Ecto neural progenitor cell (in vitro differentiated cells): ENCODE data around the gene STAP1.
"Not testable (repeated sequence)": the region's sequence is repeated elsewhere in the genome, so short reads cannot be mapped to it uniquely, and the experiment has no call there.

Experiments
- DNase-seq: peaks from one replicate; pipeline ENCODE4 v3.0.0-alpha.2; 2018; ENCODE audit warnings: low spot score

Gene STAP1, protein sequence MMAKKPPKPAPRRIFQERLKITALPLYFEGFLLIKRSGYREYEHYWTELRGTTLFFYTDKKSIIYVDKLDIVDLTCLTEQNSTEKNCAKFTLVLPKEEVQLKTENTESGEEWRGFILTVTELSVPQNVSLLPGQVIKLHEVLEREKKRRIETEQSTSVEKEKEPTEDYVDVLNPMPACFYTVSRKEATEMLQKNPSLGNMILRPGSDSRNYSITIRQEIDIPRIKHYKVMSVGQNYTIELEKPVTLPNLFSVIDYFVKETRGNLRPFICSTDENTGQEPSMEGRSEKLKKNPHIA

DNA sequence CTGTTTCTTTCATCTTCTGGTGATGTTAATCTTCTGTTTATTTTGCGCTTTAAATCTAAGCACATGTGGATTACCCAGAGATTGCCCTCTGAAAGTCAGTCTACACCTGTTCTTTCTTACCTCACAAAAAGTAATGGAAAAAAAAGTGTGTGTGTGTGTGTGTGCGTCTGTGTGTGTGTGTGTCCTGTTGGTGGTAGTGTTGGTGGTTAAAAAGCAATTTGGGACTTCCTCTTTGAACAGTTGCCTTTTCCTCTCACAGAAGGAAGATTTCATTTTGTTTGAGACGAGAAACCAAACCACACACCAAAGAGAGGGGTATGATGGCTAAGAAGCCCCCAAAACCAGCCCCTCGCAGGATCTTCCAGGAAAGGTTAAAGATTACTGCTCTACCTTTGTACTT is at the start of gene STAP1:
TSS of gene STAP1 (plus strand) at position 235 of the 400 bp plus-strand sequence. CDS start at position 318, 83 bp downstream.
- no peak for DNase-seq

DNA sequence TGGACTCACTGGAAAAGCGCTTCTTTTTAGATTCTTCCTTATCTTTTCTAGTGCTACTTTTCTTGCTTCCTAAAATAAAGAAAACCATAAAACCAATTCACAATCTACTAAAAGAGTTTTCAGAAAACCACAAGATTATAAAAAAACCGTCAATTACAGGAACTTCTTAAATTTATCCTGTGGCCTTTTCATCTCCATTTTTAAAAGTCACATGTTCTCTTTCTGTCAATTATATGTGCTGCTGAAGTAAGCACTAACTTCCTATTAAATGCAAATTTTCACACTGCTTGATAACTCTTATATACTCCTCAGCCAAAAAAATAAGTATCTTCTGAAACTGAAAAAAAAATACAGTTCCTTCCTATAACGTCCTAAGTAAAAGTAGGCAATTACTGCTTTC is 46.0 kb upstream of the STAP1 start:
- DNase-seq: no peak

DNA sequence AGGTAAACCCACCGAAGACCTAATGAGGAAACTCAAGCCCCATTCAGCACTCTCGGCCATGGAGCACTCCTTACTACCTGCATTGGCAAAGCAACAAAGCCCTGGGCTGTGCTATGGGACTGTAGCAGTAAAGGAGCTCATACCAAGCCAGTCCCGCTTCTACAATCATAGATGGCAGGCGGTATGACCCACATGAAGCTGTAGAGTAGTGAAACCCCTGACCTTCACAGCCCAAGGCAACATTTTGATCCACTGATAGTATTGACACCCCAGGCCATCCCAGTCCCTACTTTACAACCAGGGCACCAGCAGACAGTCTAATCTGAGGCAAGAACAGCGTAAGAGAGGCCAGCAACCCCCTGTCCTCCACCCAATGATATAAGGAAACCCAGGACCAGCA is 38.4 kb upstream of the STAP1 start:
- no peak for DNase-seq

DNA sequence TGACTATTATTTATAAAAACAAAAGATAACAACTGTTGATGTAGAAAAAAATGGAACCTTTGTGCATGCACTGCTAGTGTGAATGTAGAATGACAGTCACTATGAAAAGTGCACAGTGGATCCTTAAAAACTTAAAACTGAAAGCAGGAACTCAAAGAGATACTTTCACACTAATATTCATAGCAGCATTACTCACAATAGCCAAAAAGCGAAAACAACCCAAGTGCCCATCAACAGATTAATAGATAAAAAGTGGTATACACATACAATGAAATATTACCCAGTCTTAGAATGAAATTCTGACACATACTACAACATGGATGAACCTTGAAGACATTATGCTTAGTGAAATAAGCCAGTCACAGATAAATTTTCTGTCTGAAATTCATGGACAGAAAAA is 37.0 kb upstream of the STAP1 start:
- no peak for DNase-seq

DNA sequence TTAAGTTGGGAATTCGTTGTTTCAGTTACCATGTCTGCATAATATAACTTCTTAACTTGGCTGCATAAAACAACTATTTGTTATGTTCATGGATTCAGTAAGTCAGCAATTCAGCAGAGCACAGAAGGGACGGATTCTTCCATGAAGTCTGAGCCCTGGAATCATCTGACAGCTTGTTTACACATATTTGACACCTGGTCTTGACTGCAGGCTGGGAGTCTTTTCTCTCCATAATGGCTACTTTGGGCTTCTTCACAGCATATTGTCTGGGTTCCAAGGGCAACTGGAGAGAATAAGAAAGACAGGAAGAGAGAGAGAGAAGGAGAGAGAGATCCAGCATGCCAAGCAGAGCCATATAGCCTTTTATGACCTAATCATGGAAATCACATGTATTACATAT is 36.3 kb upstream of the STAP1 start:
- no peak for DNase-seq

DNA sequence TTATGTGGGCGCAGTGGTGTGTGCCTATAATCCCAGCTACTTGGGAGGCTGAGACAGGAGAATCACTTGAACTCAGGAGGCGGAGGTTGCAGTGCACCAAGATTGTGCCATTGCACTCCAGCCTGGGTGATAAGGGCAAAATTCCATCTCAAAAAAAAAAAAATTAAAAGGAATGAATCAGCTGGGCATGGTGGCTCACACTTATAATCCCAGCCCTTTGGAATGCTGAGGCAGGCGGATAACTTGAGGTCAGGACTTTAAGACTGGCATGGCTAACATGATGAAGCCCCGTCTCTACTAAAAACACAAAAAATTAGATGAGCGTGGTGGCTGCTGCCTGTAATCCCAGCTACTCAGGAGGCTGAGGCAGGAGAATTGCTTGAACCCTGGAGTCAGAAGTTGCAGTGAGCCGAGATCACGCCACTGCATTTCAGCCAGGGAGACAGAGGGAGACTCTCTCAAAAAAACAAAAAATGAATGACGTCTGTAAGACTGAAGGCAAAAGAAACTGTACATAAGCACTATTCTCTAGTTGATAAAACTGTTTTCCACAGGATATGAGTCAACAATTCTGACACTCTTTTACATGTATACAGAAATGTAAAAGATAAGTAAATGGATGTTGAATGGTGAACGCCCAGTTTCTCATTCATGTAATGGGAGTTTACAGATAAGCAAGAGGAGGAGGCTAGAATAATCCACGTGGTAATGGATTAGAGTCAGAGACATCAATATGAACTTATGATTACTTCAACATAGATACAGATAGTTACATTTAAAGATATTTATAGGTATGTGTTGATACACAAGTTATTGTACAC is 35.5 kb upstream of the STAP1 start:
- DNase-seq: no peak

DNA sequence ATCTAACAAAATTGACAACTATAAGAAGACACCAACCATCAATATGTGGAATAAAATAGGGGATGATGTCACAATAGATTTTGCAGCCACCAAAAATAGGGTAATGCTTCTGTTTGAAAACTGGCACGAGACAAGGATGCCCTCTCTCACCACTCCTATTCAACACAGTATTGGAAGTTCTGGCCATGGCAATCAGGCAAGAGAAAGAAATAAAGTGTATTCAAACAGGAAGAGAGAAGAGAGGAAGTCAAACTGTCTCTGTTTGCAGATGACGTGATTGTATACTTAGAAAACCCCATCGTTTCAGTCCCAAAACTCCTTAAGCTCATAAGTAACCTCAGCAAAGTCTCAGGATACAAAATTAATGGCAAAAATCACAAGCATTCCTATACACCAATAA is 34.4 kb upstream of the STAP1 start:
- DNase-seq: not testable (repeated sequence)

DNA sequence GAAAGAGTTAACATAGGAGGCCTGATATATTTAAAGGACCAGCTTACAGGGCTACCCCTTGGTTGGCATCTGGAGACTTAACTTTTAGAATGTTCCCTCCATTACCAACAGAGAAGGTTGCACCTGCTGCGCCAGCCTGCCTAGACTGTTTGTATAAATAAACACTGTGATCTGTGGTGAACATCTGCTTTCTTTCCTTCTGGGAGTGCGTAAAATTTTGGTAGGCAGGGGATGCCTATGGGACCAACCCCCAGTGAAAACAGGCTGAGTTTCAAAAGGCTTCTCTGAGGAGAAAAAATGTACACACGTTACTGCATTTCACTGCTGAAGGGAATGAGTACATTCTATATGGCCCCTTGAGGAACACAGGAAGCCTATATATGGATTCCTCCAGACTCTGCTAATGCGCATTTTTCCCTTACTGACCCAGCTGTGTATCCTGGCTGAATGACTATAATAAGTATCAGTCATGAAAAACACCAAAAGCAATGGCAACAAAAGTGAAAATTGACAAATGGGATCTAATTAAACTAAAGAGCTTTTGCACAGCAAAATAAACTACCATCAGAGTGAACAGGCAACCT is 27.1 kb upstream of the STAP1 start:
- no peak for DNase-seq

DNA sequence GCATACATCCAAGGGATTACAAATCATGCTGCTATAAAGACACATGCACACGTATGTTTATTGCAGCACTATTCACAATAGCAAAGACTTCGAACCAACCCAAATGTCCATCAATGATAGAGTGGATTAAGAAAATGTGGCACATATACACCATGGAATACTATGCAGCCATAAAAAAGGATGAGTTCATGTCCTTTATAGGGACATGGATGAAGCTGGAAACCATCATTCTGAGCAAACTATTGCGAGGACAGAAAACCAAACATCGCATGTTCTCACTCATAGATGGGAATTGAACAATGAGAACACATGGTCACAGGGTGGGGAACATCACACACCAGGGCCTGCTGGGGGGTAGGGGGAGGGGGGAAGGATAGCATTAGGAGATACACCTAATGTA is 26.1 kb upstream of the STAP1 start:
- not testable (repeated sequence) for DNase-seq

DNA sequence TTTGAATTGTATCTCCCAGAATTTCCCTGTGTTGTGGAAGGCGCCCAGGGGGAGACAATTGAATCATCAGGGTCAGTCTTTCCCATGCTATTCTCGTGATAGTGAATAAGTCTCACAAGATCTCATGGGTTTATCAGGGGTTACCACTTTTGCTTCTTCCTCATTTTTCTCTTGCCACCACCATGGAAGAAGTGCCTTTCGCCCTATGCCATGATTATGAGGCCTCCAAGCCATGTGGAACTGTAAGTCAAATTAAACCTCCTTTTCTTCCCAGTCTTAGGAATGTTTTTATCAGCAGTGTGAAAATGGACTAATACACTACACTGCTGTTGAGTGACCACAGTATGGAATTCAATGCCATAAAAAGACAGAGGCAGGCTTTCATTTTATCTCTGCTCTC is 25.4 kb upstream of the STAP1 start:
- DNase-seq: no peak

DNA sequence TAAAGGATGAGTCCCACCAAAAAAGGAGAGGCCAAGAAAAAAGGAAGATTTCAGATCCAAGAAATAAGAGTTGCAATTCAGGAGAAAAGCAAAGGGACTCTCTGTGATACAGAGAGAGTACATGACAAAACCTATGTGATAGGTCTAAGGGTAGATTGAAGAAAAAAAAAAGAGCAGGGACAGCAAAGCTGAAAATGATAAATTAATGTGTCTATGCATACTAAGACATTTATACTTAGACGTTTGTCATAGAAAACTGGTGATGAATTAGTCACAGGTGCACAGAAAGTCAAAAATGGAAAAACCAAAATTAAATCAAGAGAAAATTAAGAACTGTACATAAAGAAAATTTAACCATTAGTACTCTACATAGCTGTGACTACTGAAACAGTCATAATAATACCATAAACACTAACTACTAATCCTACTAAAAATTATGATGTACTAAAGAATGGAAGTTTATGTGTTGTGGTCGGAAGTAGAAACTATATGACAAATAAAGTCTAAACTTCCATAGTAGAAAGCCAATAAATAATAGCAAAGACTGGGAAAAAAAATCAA is 23.2 kb upstream of the STAP1 start:
- DNase-seq: no peak

DNA sequence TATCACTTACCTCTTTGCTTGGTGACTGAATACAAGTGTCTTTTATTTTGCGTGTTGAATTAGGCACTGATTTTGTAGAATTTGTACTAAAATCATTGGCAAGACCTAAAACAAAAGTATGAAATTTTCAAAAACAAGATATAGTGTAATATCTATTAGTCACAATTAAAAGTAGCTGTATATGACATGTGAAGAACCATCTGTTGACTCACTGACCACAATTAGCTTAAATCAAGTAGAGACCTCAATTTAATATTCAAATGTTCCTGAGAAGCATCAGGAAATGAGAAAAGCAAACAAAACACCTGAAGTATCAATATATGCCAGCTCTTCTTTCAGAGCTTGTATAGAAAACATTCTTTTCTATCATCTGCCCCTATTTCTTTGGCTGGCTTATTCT is 18.7 kb upstream of the STAP1 start:
- no peak for DNase-seq

DNA sequence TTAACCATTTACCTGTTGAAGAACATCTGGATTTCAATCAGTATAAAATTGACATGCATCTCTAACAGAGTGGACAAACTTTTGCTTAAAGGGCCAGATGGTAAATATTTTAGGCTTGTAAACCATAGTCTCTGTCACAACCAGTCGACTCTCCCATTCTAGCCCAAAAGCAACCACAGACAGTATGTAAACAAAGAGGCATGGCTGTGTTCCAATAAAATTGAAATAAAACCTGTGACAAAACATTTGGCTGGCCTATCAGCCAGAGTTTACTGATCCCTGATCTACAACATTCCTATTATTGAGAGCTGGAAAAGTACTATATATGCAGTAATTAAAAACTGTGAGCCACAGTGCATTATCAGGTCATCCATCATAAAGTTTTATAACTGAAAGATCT is 16.5 kb upstream of the STAP1 start:
- DNase-seq: no peak

DNA sequence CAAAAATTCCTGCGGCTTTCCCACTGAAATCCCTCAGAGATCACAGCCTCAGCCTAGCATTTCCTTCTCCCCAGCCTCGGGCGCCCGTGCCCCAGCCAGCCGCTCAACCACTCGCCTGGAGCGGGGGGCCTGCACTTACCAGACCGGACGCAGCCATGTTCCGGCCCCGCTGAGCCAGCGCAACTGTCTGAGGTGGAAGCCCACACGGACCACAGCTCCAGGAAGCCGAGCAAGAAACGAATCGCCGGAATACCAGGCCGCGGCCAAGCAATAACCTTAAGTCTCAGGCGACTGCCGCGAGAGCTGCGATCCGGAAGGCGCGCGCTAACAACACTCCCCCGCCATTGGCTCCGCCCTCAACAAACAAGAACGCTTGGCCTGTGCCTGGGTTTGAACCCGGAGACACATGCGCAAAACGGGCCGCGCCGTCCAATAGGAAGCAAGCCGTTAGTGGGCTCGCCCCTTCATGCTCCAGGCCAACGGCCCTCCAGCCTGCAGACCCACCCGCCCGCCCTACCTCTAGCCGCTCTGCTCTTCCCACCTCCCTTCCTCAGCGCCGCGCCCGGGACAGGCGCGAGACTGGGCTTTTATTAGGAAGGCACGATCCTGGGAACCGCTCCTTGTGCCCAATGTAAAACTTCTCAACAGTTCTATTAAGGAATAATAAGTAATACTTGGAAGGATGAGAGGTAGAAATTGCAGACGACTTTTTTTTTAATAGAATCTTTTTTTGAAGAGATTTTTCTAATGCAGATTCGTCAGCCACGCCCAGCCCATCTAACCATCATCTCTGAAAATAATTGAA is 13.1 kb upstream of the STAP1 start, which contains the start of gene CENPC:
TSS of gene CENPC (minus strand) at position 305 of the 805 bp plus-strand sequence. CDS start at position 157, 148 bp downstream.
- DNase-seq: peak; percentile 97

DNA sequence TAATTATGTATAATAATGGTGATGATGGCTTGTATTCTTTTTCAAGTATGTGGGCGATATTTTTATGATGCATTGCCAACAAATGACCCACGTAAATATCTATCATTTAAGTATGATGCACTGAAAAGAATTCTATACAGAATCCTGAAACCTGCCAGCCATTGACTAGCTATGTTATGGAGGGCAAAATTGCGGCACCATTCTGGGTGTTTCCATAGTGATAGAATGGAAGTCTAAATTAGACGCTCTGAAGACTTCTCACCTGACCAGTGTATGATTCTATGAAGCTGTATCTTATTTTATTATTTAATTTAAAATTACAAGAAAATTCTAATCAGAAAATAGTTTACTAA is 12.5 kb upstream of the STAP1 start:
- no peak for DNase-seq

DNA sequence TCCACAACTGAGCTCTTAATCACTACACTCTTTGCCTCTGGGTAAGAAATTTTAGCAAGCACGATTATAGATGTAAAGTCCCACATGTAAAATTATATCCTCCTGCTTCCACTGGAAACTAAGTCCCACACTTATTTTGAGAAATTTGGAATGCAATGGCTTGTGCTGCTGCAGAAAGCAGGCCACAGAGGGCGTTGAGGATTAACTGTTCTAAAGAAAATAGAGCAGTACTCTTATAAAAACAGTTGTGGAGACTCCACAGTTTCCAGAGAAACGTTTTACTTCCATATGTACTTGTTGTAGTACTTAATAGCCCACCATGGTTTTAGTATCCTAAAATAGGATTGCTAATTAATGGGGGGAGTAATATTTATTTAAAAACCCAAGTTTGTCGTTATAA is 11.6 kb upstream of the STAP1 start:
- no peak for DNase-seq

DNA sequence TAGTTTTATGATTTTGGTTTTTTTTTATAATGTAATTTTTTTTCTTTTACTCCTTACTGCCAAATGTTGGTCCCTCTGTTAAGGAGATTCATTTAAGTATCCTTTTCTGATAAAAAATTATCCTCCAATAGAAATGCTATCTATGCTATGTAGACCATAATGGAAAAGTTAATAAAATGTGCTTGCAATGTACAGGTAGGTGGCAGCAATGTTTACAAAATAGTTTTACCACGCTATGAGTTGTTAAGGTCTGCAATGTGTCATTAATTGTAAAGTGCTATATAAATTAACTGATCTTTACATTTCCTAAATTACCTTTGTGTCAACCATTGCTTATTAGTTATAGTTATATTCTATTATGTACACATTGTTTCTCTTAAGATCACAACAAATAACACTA is 9.4 kb upstream of the STAP1 start:
- DNase-seq: no peak

DNA sequence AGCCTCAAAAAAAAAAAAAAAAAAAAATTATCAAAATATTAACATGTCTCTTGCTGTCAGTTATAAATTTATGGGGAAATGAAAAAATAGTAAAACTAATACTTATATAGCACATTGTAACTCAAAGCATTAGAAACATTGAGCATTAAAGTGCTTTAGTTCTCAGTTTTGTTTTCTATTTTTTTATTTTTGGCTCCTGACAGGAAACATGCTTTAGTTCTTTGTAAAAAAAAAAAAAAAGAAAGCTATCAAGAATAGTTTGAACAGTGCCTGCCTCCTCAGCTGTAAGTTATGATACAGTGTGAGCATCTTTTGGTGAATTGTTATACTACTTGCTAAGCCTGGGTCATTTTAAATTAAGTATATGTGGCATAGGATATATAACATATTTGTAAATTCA is 8.1 kb upstream of the STAP1 start:
- no peak for DNase-seq

DNA sequence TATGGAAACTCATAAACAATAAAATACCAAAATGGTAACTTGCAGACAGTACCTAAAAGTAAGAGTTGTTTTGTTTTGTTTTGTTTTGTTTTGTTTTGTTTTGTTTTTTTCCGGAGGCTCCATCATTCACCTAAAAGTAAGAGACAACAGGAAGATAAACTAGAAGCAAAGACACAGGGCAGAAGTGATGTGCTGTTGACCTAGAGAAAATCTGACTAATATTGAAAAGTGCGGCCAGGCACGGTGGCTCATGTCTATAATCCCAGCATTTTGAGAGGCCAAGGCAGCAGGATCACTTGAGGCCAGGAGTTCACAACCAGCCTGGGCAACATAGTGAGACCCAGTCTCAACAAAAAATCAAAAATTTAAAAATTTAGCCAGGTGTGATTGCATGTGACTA is 7.7 kb upstream of the STAP1 start:
- DNase-seq: no peak

DNA sequence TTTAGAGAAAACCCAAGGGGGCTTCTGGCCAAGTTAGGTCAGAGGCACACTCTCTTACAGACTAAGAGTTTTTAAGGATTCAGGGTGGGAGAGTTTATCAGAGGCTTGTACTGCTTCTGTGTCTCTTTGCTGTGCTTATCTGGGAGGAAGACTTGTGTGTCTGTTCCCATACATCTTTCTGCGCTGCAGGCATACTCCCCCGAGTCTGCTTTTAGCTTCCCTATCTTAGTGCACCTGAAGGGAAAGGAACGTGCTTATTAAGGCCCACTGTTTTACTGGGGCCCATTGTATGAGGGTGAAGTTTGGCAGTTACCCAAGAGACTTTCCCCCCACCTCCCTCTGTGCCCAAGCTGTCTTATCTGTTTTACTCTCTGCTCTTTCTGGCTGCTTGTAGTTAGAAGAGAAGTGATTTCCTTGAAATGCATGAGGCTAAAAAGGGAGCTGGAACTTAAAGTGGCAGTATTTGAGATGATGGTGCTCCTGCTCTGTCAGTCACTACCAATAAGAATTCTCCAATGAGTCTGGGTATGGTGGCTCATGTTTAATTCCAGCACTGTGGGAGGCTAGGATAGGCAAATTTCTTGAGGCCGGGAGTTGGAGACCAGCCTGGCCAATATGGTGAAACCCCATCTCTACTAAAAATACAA is 6.3 kb upstream of the STAP1 start:
- not testable (repeated sequence) for DNase-seq

DNA sequence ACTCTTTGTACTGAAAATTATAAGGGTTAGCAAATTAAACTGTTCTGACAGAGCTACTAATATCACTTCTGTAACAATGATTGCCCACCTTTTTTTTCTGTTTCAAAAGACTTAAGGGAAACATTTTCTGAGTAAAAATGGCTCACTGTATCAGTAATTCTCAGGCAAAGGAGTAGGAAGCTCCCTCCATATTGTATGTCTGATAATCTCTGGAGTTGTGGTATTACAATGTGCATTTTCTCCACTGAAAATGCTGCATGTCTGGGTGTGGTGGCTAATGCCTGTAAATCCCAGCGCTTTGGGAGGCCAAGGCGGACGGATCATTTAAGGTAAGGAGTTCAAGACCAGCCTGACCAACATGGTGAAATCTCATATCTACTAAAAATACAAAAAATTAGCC is 4.4 kb upstream of the STAP1 start:
- no peak for DNase-seq

DNA sequence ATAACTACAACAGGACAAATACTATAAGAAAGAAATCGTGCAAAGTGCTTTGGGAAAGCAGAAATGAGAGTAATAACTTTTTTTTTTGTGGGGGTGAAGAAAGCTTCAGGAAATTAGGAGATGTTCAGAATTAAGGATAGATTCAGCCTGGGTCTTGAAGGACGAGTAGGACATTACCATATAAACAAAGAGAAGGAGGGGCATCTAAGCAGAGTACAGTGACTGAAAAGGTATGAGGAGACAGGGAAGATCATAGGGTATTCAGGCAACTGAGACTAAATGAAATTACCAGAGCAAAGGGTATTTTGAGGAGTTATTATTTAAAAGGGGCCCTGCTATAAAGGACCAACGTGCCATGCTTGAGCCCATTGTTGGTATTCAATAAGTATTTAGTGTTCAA is 3.1 kb upstream of the STAP1 start:
- no peak for DNase-seq
